ENCODE measurements around the gene MOSMO. TPM values are rescaled to one million over a fixed set of nuclear protein-coding genes. Genes with fewer than 3 reads are reported as not detected.

Gene MOSMO
- total and polyA plus RNA-seq, 2 of the 4 experiments (the other 2 are of a cell fraction), result 10.5 to 16.0 TPM

DNA sequence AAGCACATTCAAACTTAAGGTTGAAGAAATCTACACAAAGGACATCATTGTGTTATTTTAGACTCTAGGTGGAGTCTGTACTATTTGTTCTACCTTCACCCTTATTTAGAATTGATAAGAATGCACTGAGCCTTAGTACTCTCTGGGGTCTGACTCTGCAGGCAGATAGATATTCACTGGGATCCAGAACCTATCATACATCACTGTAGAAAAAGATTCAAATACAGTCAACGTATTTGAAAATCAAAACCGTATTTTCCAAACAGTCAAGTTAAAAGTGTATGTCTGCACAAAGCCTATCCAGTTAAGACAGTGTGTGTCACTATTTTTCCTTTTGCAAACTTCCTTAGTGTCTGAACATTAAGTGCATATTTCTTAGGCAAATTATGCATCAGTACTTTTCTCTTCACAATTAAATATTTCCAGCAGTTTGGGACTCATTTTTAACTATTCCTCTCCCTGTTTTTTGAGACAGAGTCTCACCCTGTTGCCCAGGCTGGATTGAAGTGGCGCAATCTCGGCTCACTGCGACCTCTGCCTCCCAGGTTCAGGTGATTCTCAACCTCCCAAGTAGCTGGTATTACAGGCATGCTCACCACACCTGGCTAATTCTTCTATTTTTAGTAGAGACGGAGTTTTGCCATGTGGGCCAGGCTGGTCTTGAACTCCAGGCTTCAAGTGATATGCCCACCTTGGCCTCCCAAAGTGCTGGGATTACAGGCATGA, 22.3 kb downstream of the MOSMO start:
- no peak overlapping the region for H2BK15ac ChIP-seq (ENCODE audit: low read depth, low read length)
- H3K27ac ChIP-seq (ENCODE audit: insufficient read depth, low read length), result no peak overlapping the region
- no peaks in the 10 kb centered on the region for H3K9me3 ChIP-seq (ENCODE audit: control insufficient read depth, insufficient read depth, low read length)
- no peak overlapping the region for H3K4me2 ChIP-seq (ENCODE audit: low read depth, low read length)
- H3K4me3 ChIP-seq (ENCODE audit: insufficient read depth, low read depth, low read length), result no peak overlapping the region
- H3K79me1 ChIP-seq (ENCODE audit: low read depth in 1 of 2, low read length in 2 of 2), result peaks cover 20 to 52% of the 10 kb centered on the region in 2 experiments
- CTCF ChIA-PET, result interaction anchor here (1.0 kb wide), 1 partner anchor 48 kb away, joined by 4 read pairs; no protein-coding TSS in a partner anchor
- intact Hi-C loops (cut with micrococcal nuclease), result no loop called here
- ATAC-seq (ENCODE audit: low read depth) (no peak), DNase-seq (no peak)
- no peak overlapping the region for H2BK20ac ChIP-seq (ENCODE audit: low read depth, low read length)
- in situ Hi-C loops (cut with MboI; ENCODE audit: low sequenced_read_pairs), result no loop called here
- BruUV-seq (replicated peaks), result no TSS peak
- no peak overlapping the region for H2BK5ac ChIP-seq (ENCODE audit: low read depth, low read length, poor library complexity, severe bottlenecking)
- H4K8ac ChIP-seq (ENCODE audit: low read depth in 2 of 2, low read length in 2 of 2), result no peak overlapping the region
- H4K91ac ChIP-seq (ENCODE audit: insufficient read depth, low read depth, low read length), result no peak overlapping the region
- H3K9me1 ChIP-seq (ENCODE audit: insufficient read depth, low read length), result peaks cover 2% of the 10 kb centered on the region; the same call in 1 of the 2 replicates
- dilution Hi-C loops (cut with HindIII; ENCODE audit: low sequenced_read_pairs, unreplicated experiment), result no loop called here
- H3K9ac ChIP-seq (ENCODE audit: low read depth, low read length), result no peak overlapping the region
- POLR2A ChIA-PET (ENCODE audit: unreplicated experiment), result no interaction called here
- no peak overlapping the region for H3K23ac ChIP-seq (ENCODE audit: low read depth, low read length)
- H3K4ac ChIP-seq (ENCODE audit: low read depth, low read length), result no peak overlapping the region
- no peak overlapping the region for H2AK9ac ChIP-seq (replicated peaks; ENCODE audit: low read depth, low read length, poor library complexity)
- peaks cover 4% of the 10 kb centered on the region; the same call in 1 of the 2 replicates for H3K36me3 ChIP-seq (ENCODE audit: control insufficient read depth, insufficient read depth, low read length)
- H2AK5ac ChIP-seq (ENCODE audit: low read depth, low read length), result 0 out of 2 replicates have a peak overlapping the region, but pooled peaks have one; percentile 16
- H3K4me1 ChIP-seq (ENCODE audit: control insufficient read depth, insufficient read depth, low read length), result peaks cover 11% of the 10 kb centered on the region
- no peak overlapping the region for H3K56ac ChIP-seq (ENCODE audit: extremely low read depth, insufficient read depth, low read length)
- H2BK120ac ChIP-seq (ENCODE audit: low read depth, low read length), result no peak overlapping the region
- no peak overlapping the region for H3K18ac ChIP-seq (ENCODE audit: low read depth, low read length)
- H2AFZ ChIP-seq (replicated peaks; ENCODE audit: low read length, poor library complexity), result no peak overlapping the region
- H3K27me3 ChIP-seq (ENCODE audit: control insufficient read depth, insufficient read depth, low read length), result no peaks in the 10 kb centered on the region
- no peak overlapping the region for H3K14ac ChIP-seq (replicated peaks; ENCODE audit: low read depth, low read length)
- WGBS, 2 experiments (ENCODE audit: extremely low coverage in 2 of 2, insufficient read length in 1 of 2), result no CpG with 5 or more reads among the region's 6 CpGs
- H4K20me1 ChIP-seq (ENCODE audit: insufficient read depth, low read length), result 0 out of 2 replicates have a peak, but pooled peaks cover 5% of the 10 kb centered on the region
- H4K5ac ChIP-seq (ENCODE audit: low read depth, low read length), result no peak overlapping the region
- TF ChIP-seq, protein P1, sequence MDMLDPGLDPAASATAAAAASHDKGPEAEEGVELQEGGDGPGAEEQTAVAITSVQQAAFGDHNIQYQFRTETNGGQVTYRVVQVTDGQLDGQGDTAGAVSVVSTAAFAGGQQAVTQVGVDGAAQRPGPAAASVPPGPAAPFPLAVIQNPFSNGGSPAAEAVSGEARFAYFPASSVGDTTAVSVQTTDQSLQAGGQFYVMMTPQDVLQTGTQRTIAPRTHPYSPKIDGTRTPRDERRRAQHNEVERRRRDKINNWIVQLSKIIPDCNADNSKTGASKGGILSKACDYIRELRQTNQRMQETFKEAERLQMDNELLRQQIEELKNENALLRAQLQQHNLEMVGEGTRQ (IDR thresholded peaks at IDR 0.05; ENCODE audit: low read depth, low read length), result no peak
- TF ChIP-seq RAD21 (IDR thresholded peaks at IDR 0.05; ENCODE audit: low read length) (no peak), NFE2L2 (IDR thresholded peaks at IDR 0.05; ENCODE audit: low read depth, low read length) (no peak), MXI1 (IDR thresholded peaks at IDR 0.05; ENCODE audit: borderline replicate concordance, low read depth, low read length) (no peak), FOS (IDR thresholded peaks at IDR 0.05; ENCODE audit: low read depth, low read length) (no peak), CHD1 (IDR thresholded peaks at IDR 0.05; ENCODE audit: low read depth, low read length) (no peak), MAFK (IDR thresholded peaks at IDR 0.05; ENCODE audit: low read depth, low read length) (no peak), CEBPB (IDR thresholded peaks at IDR 0.05; ENCODE audit: low read depth, low read length) (no peak), RCOR1 (IDR thresholded peaks at IDR 0.05; ENCODE audit: insufficient replicate concordance, low read length) (no peak), SMC3 (IDR thresholded peaks at IDR 0.05; ENCODE audit: low read depth, low read length) (no peak), POLR2A (IDR thresholded peaks at IDR 0.05; ENCODE audit: low read depth, low read length) (no peak), BHLHE40 (IDR thresholded peaks at IDR 0.05; ENCODE audit: low read depth, low read length) (no peak), MAZ (IDR thresholded peaks at IDR 0.05; ENCODE audit: borderline replicate concordance, low read depth, low read length) (no peak)
- TF ChIP-seq, protein P2, sequence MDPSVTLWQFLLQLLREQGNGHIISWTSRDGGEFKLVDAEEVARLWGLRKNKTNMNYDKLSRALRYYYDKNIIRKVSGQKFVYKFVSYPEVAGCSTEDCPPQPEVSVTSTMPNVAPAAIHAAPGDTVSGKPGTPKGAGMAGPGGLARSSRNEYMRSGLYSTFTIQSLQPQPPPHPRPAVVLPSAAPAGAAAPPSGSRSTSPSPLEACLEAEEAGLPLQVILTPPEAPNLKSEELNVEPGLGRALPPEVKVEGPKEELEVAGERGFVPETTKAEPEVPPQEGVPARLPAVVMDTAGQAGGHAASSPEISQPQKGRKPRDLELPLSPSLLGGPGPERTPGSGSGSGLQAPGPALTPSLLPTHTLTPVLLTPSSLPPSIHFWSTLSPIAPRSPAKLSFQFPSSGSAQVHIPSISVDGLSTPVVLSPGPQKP (IDR thresholded peaks at IDR 0.05; ENCODE audit: borderline replicate concordance, low read depth, low read length), result no peak
- TF ChIP-seq, protein P3, sequence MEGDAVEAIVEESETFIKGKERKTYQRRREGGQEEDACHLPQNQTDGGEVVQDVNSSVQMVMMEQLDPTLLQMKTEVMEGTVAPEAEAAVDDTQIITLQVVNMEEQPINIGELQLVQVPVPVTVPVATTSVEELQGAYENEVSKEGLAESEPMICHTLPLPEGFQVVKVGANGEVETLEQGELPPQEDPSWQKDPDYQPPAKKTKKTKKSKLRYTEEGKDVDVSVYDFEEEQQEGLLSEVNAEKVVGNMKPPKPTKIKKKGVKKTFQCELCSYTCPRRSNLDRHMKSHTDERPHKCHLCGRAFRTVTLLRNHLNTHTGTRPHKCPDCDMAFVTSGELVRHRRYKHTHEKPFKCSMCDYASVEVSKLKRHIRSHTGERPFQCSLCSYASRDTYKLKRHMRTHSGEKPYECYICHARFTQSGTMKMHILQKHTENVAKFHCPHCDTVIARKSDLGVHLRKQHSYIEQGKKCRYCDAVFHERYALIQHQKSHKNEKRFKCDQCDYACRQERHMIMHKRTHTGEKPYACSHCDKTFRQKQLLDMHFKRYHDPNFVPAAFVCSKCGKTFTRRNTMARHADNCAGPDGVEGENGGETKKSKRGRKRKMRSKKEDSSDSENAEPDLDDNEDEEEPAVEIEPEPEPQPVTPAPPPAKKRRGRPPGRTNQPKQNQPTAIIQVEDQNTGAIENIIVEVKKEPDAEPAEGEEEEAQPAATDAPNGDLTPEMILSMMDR (conservative IDR thresholded peaks at IDR 0.05; ENCODE audit: low read depth, low read length), result no peak
